CD4-positive, alpha-beta T cell treated with Interleukin-17A for 1 hour (primary cell): Measurements from ENCODE around the gene COA8.
"Not testable (repeated sequence)": the region's sequence is repeated elsewhere in the genome, so short reads cannot be mapped to it uniquely, and the experiment has no call there.

Experiments
- DNase-seq: peaks from one replicate; pipeline ENCODE4 v3.0.0-alpha.2; 2020

The COA8 gene, protein sequence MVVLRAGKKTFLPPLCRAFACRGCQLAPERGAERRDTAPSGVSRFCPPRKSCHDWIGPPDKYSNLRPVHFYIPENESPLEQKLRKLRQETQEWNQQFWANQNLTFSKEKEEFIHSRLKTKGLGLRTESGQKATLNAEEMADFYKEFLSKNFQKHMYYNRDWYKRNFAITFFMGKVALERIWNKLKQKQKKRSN

DNA sequence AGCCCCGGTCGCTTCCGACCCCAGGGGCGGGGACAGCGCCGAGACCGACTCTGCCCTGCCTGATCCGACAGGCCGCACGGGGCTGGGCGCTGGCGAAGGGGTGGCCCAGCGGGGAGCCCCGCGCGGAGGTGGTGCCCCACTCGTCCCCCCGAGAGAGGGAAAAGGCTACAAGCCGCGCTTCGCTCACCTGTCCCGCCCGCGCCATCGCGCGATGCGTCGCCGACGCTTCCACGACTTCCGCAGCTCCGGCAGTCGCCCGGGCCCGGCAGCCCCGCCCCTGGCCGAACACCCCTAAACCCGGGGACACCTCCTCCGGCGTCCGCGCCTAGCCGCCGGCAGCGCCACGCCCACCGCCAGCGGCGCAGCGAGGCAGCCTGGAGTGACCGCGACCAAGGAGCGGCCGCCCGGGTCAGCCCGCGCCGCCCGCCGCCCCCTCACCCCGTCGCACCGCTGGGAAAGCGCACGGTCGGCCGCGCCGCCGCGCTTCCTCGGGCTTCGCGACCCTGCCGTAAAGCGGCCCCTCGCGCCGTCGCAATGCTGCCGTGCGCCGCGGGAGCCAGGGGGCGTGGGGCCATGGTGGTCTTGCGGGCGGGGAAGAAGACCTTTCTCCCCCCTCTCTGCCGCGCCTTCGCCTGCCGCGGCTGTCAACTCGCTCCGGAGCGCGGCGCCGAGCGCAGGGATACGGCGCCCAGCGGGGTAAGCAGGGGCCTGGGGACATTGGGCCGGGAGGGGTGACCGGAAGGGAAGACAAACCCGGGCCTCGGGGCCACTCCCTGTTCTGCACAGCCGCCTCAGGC lies at the start of gene COA8, which contains the start of gene BAG5:
COA8 (plus strand) TSS at position 532 of the 797 bp plus-strand sequence; CDS start at position 574, 42 bp downstream.
BAG5 (minus strand) TSS at position 229 of the 797 bp plus-strand sequence. CDS start 1,493 bp downstream, outside the sequence.
- peak; percentile 85 for DNase-seq

DNA sequence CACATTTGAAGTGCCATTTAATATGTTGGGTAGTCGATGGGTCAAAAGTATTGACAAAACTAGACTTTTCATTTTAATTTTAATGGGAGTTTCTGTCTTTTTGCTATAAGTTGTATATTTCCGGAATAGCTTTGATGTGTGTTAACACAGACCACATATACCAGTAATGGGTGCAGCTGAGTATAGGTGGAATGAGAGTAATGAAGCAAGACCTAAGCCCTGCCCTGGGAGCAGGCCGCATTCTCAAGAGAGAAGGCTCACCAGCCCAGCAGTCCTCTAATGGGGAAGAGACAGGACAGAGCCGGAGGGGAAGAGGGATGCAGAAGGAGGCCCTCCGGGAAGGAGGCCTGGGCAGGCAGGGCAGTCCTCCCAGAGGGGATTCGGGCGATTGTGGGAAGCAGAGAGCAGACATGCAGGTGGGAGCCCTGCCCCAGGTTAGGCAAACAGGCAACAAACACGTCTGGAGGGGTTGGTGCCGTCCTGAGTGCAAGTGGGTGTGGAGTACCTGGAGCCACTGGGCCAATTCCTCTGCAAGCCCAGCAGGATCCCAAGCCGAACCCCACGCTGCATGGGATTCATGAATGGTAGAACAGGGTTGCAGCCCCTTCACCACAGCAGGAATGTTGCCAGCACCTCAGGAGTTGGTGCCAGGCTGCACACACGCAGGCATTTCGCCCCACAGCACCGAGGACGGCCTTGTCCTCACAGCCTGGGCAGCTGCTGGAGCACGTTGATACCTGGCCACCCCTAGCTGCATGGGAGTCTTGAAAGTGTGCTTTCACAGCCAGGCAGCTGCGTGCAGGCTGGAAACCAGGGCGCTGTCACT lies 48.0 kb upstream of the COA8 start:
- DNase-seq: no peak

DNA sequence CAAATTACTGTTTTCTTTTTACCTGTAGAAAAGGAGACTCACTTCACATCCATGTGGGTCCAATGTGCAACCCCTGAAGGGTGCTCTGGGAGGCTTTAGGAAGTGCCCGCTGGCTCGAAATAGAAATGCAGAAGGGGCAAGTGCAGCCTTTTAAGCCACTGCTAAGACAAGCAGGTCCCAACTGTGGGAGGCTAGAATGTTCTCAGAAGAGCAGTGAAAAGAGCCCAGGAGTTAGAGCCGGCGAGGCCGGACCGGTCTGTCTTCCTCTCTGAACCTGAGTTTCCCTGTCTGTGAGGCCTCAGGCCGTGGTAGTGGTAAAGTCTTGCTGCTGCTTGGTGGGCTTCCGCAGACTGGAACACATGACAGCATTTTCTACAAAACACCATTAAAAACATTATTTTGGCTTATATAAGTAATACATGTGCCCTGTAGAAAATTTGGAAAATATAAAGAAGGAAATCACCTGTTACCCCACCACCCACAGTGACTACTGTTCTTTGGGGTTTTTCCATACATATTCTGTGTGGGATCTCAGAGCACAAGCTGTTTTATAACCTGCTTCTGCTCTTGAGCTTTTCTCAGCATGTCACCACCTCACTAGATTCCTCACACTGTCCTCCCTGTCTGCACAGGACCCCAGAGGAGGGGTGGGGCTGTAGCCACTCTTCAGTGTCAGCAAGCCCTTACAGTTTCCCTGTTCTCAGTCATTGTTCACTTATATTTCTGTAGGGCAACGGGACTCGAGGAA lies 46.2 kb upstream of the COA8 start:
- no peak for DNase-seq

DNA sequence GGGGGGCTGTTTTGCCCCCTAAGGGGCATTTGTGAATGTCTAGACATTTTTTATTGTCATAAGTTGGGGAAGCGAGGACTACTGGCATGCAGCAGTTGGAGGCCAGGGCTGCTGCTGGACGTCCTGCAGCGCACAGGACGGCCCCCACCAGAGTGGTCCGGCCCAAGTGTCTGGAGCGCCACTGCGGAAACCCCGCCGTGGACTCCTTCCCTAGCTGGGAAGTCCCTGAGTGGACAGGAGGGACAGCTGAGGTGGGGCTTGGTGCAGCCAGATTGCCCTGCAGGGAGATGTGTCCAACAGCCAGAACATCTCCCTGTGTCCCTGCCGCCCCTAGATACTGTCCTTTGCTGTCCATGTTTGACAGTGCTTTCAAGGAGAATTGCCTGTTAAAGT lies 45.6 kb upstream of the COA8 start:
- no peak for DNase-seq

DNA sequence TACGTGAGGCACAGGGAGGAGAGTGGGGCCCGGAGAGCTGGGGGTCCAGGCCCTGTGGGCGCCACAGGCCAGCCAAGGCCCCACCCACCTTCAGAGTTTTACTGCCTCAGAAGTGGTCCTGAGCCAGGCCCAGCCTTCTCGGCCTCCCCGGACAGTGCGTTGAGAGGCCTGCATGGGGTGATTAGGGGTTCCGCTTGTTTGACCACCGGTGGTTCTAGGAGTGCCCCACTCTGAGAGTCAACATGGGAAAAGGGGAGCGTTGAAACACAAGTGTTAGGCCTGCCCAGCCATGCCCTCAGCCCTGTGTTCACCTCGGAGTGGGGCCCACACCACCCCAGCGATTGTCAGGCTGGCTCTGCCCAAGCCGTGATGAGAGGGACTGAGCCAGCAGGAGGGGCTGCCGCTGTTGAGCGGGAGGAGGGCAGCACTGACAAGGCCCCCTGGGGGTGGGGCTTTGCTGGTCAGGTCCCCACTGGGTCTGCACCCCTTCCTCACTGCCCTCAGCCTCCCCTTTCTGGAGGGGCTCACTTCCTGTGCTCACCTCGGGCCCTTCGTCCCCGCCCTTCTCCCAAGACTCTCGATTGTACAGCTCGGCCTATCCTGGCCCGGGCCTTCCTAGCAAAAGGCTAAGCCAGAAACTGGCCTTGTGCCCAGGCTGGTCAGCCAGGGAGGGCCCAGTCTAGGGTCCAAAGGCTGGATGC lies 44.9 kb upstream of the COA8 start:
- DNase-seq: no peak

DNA sequence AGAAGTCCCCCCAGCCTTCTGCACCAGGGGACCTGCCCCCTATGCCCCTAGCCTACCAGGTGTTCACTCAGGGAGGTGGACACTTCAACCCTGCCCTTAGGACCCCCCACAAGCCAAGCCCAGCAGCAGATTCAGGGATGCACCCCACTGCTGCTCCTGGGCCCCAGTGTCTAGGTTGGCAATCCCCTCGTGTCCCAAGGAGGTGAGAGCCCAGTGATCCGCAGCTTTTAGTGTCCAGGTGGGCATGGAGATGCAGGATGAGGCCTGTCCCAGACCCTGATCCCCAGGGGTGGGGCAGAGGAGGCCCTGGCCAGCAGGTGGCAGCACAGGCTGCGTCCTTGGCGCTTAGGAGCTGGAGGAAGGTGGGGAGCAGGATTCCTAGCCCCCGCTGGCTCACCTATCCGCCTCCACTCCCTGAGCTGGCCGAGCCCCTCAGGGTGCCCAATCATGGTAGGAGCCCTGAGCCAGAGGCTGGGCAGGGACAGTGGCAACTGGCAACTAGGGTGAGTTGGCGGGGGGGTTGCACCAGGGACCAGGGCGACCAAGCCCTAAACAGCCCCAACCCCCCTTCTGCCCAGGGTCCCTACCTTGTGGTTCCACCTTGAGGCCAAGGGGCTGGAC lies 44.2 kb upstream of the COA8 start:
- DNase-seq: peak; percentile 62

DNA sequence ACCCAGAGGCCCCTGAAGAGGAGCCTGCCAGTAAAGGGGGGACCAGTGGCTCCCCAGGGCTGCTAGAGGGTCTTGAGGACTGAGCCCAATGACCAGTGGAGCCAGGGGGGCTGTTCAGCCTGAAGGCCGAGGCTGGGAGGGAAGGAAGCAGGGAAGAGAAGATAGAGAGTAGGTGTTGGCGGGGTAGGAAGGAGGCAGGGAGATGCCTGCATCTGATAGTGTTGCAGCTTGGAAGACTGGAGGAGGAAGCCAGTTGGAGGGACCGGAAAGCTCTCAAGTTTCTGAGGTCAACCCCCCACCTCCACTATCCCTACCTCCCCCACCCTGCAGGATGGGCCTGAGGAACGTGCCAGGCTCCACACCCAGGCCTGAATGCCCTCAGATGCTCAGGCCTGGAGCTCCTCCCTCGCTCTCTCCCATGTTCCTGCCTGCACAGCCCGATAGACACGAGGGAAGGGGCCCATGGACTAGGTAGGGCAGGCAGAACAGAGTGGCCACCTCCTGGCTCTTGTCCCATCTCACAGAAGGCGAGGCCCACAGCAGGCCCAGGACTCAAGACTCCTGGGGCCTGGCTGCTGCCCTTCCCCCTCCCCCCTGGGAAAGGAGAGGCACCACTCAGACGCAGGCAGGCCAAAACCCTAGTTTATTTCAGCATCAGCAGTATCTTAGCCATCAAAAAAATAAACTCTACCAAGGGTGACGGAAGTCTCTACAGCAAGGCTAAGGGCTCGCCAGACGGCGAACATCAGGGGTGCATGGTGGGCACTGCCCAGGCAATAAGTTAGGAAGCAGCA lies 43.5 kb upstream of the COA8 start:
- no peak for DNase-seq

DNA sequence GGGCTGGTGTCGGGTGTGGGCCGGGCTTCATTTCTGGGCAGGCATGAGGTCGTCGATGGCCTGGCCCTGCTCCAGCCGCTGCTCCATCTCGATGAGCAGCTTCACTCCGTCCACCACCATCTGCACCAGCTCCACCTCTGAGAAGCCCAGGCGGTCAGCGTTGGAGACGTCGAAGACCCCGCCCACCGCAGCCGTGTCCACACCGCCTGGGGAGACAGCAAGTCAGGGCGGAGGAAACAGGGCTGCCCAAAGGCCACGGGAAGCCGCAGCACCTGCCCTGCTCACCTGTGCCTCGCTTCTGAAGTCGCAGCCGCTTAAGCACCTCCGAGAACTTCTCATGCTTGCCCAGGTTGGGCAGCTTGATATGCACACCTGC lies 42.9 kb upstream of the COA8 start:
- no peak for DNase-seq

DNA sequence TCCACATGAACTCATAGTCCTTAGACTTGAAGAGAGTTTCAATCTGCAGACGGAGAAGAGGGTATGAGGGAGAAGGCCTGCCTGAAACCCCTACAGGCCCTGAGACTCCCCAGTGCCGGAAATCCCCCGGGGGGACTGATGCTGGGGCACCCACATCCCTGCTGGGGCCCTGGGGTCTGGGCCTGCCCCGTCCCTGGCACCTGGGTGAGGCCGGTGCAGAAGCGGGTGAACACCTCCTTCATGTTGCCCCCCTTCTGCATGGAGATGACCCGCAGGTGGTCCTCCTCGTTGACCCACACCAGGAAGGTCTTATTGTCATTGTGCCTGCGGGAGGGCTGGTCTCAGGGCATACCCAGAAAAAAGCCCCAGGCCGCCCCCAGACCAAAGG lies 42.5 kb upstream of the COA8 start:
- no peak for DNase-seq

DNA sequence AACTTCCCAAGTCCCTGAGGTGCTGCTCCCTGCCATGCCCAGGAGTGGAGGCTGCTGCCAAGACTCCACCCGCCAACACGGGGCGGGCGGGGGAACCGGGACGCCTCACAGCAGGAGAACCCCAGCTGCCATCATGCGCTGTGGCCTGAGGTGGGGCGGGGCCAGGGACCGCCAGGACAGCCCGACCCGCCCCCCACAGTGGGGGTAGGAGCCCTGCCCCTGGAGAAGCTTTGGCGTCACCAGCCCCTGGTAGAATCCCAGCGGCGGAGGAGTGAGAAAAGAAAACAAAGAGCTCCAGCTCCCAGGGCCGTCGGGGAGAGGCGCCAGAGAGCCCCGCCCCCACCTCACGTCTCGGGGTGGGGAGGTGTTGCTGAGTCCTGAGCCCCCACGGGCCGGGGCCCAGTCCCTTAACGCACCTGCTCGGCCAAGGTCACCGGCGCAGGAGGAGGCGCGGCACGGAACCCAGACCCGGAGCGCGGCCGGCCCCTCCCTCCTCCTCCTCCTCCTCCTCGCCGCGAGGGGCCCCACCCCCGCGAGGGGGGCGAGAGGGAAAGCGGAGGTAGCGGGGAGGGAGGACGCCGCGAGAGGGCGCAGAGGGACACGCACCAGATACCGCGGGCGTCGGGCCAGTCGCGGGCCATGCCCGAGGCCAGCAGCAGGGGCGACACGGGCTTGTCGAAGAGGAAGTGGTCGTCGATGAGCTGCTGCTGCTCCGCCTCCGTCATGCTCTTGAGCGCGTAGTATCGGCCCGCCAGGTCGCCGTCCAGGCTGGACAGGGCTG lies 41.9 kb upstream of the COA8 start:
- peak; percentile 81 for DNase-seq

DNA sequence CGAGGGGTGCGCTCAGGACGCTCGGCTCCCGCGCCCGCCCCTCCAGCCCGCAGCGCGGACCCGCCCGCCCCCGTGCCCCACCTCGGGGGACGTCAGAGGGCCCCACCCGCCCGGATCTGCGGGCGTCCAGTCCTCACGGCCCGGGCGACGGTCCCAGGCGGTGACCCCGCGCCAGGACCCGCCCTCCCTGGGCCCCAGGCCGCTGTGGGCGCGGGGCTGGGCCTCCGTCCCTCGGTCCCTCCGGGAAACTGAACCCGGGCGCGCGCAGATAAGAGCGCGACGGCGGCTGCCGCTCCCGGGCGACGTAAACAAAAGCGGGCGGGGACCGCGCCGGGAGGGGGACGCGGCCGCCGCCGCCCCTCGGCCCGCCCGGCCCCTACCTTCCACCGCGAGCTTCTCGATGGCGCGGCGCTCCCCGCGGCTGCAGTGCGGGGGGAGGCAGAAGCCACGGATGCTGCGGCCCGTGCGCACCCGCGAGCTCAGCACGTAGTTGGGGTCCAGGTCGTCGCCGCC lies 41.3 kb upstream of the COA8 start:
- DNase-seq: peak; percentile 24

DNA sequence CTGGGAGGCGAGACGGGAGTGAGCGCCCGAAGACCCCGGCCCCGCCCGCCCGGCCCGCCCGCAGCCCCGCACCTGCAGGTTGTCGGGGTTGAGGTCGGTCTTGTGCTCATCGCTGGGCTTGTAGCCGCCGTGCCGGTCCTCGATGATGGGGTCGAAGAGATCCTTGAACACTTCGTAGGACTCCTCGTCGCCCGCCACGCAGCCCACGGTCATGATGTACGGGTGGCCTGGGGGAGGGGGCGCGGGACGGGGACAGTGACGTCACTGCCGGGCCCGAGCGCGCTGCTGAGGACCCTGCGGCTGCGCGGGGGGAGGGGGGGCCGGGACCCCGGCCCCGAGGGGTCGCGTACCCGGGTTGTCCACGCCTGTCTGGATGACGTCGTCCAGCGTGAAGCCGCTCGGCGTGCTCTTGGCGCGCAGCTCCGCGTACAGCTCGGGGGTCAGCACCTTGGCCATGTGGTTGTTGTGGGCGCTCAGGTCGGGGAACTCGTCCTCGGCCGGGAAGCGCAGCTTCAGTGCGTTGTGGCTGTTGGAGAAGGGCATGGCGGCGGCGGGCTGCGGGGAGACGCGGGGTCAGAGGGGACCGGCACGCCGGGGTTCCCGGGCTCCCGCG lies 40.7 kb upstream of the COA8 start:
- no peak for DNase-seq

DNA sequence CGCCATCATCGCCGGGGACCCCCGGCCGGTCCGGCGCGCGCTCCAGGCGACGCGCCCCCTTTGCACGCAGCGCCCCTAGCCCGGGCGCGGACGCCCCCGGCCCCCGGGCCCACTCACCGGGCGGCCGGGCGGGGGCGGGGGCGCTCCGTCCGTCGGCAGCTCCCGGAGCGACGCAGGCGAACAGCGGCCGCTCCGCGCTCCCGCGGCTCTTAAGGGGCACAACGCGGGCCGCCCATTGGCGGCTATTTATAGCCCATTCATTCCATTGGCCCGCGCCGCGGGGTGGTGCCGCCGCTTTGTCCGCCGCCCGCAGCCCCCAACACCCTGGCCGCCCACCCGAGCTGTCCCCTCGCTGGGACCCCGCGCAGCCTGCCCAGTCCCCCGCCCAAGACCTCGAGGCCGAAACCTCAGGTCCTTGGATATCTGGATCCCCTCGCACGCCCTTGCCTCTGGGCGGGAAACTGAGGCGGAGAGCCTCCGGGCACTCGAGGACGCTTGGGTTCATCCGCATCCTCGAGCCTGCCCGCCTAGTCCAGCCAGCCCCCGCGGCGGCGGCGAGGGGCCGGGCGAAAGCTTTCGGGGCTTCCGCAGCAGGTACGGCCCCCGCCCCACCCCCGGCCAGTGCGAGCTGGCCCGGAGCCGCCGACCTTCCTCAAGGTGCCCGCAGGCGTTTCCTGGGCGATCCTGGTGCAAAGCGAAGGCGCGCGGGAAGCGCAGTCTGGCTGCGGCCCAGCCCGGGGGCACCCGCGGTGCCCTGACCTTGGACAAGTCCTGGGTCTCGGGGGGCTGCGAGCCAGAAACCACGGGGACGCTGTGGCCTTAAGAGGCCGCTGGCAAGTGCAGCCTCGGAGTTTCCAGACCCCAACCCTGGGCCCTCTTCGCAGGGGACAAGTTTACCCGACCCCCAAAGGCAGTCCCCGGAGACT lies 39.8 kb upstream of the COA8 start, which contains the start of gene CKB:
CKB (minus strand) TSS at position 182 of the 926 bp plus-strand sequence. CDS start 337 bp downstream, outside the sequence.
- peak; percentile 42 for DNase-seq

DNA sequence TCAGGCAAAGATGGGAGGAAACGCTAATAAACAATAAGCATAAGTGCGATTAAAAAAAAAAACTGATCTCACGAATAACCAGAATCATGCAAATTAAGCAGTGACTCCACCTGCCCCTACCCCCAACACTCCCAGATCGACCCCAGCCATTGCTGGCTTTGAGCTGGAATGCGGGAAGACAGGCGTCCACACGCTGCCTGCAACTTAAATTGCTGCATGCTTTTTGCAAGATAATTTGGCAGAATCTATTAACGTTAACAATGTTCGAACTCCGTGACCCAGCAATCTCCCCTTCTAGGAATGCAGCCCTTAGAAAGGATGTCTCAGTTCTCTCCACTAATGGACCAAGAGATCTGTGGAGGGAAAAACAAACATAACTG lies 39.2 kb upstream of the COA8 start:
- DNase-seq: no peak

DNA sequence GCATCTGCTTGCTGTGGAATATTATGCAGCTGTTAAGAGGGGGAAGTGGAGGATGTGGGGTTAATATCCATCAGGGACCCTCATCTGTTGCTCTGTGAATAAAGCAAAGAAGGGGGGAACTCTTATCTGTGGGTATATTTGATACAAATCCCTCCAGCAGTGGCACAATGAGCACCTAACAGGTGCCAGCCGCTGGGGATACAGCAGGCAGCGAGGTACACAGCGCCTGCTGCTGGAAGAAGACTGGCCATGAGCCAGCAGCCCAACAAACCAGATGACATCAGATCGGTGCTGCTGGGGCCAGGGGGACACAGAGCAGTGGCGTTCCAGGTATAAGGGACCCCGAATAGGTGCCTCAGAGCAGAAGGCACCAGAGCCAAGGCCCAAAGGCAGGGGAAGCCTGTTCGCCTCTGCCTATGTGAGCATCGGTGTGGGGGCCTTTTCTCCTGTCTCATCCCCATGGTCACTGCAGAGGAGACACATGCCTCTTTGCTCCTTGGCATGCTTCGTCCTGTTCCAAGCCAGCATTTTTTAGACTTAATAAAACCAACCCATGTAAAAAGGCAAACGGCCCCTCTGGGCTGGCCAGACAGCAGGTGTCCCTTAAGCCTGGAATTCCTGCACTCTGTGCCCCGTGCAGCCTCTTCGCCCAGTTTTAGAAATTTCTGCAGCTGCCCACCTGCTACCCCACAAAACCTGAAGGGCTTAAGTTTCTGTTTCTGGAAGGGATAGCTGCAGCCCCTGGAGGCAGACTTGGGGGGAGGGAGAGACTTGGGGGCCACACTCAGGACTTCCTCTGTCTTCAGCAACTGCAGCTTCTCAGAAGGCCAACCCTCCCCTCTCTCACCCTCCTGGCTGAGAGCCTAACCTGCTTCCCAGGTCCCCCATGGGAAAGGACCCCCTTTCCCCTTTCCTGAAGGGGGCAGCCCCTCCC lies 38.5 kb upstream of the COA8 start:
- no peak for DNase-seq

DNA sequence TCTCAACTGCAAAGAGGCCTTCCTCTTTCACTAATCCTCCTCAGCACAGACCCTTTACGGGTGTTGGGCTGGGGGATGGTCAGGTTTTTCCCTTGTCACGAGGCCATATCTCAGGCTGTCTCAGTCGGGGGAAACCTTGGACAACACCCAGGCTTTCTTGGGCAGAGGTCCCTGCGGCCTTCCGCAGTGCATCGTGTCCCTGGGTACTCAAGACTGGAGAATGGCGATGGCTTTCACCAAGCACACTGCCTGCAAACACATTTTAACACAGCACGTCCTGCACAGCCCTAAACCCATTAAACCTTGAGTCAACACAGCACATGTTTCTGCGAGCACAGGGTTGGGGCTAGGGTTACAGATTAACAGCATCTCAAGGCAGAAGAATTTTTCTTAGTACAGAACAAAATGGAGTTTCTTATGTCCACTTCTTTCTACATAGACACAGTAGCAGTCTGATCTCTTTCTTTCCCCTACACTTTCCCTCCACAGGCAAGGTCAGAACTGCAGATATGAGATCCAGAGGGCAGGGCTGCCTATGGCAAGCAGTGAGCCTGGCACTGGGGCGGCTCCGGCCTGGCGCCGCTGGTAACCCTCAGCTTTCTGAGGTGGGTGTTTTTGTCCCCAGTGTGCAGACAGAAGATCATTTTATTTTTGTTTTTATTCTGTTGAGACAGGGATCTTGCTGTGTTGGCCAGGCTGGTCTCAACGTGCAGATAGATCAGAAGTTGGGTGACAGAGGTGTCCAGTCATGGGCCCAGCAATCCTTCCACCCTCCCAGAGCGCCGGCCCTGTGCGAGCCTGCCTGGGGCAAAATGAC lies 37.1 kb upstream of the COA8 start:
- DNase-seq: not testable (repeated sequence)
